H4 (cell line): ENCODE results near the gene P4HB. TPM values are rescaled to one million over a fixed set of nuclear protein-coding genes. Genes with fewer than 3 reads are reported as not detected.

ENCODE experiments used
- DNase-seq: peaks from one replicate; pipeline ENCODE4 v3.0.0-alpha.2; 2015; ENCODE audit warnings: low spot score
- total RNA-seq: library from RNA; depleted of rRNA; stranded (reverse); fragments of >200 nt; shearing (Covaris generic); gene quantifications from 2 replicates; pipeline ENCODE4 v1.2.3, GENCODE V29; 2014

Gene P4HB
- total RNA-seq, 1 experiment from 2014 or later: 921 TPM

- DNase-seq: peak; percentile 76
Observed at GRCh38 chr17:81898029-81898866, 37.9 kb upstream of the P4HB start.

GRCh38 chr17:81895400-81895799 lies 35.1 kb upstream of the P4HB start:
- DNase-seq: no peak

GRCh38 chr17:81891303-81891552 lies 30.9 kb upstream of the P4HB start:
- no peak for DNase-seq

- no peak for DNase-seq
Observed at GRCh38 chr17:81890447-81891302, 30.3 kb upstream of the P4HB start.

- DNase-seq: no peak
Observed at GRCh38 chr17:81889602-81890001, 29.3 kb upstream of the P4HB start.

- DNase-seq: no peak
Observed at GRCh38 chr17:81888988-81889595, 28.8 kb upstream of the P4HB start.

- no peak for DNase-seq
Observed at GRCh38 chr17:81888105-81888987, 28.0 kb upstream of the P4HB start.

GRCh38 chr17:81885869-81886548 lies 25.7 kb upstream of the P4HB start:
- peak; percentile 86 for DNase-seq

- DNase-seq: no peak
Observed at GRCh38 chr17:81885454-81885853, 25.1 kb upstream of the P4HB start.

GRCh38 chr17:81884968-81885367 lies 24.6 kb upstream of the P4HB start:
- no peak for DNase-seq

- no peak for DNase-seq
Observed at GRCh38 chr17:81884520-81884919, 24.2 kb upstream of the P4HB start.

GRCh38 chr17:81879121-81879520 lies 18.8 kb upstream of the P4HB start:
- DNase-seq: no peak

- no peak for DNase-seq
Observed at GRCh38 chr17:81878294-81878693, 18.0 kb upstream of the P4HB start.

- DNase-seq: no peak
Observed at GRCh38 chr17:81877569-81877968, 17.2 kb upstream of the P4HB start.

GRCh38 chr17:81871387-81872230 lies 11.3 kb upstream of the P4HB start:
- DNase-seq: no peak

- peak; percentile 87 for DNase-seq
Observed at GRCh38 chr17:81870981-81871386, 10.6 kb upstream of the P4HB start, which contains the start of gene ARHGDIA. TSS of gene ARHGDIA (minus strand) at chr17:81871337. CDS start at chr17:81869930, 1,407 bp downstream.

- DNase-seq: no peak
Observed at GRCh38 chr17:81870131-81870980, 10.0 kb upstream of the P4HB start.

- no peak for DNase-seq
Observed at GRCh38 chr17:81869221-81870130, 9.1 kb upstream of the P4HB start.
